ENCODE data around the gene FBN1. TPM values are rescaled to one million over a fixed set of nuclear protein-coding genes. Genes with fewer than 3 reads are reported as not detected.

Gene FBN1
- total and polyA plus RNA-seq, 2 of the 13 experiments (the other 11 are each of a cell fraction or from before 2014, with no cell fraction given) = 1.5 to 3.0 TPM

DNA sequence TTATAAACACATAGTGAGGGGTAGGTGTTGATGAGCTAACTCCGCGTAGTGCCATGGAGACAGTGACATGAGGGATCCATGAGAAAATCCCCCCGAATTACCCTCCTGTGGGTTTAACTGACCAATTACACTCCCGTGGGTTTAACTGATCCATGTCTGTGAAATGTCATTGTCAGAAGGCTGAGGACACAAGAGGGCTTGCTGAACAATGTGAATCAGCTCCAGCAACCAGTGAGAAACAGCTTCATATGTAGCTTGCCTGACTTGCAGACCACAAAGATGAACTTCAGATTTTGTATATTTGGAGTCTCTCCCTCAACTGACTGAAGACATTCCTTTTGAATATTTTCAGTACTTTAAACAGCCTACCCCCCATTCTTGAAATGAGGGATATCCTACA, 144.9 kb downstream of the FBN1 start:
- Histone ChIP-seq H4K20me1 (ENCODE audit: insufficient read depth, low read length) (no peaks in the 10 kb centered on the region), H3K4me3 (replicated peaks in 1 of 3; ENCODE audit: insufficient read depth in 1 of 3, low read depth in 2 of 3, low read length in 3 of 3) (no peak overlapping the region), H3K9me3 (ENCODE audit: low read length) (no peaks in the 10 kb centered on the region), H3K27ac (ENCODE audit: extremely low read length, insufficient read depth, low read length) (no peak overlapping the region), H3K4me1 (ENCODE audit: insufficient read depth, low read length) (no peaks in the 10 kb centered on the region), H2AFZ (ENCODE audit: low read length) (no peak overlapping the region), H3K9ac (ENCODE audit: insufficient read depth, low read depth, low read length) (no peak overlapping the region), H3K36me3 (replicated peaks in 1 of 2; ENCODE audit: control insufficient read depth in 1 of 2, insufficient read depth in 2 of 2, low read length in 2 of 2) (no peaks in the 10 kb centered on the region), H3K27me3 (ENCODE audit: control insufficient read depth in 1 of 2, insufficient read depth in 2 of 2, low read length in 2 of 2) (no peaks in the 10 kb centered on the region), H3K79me2 (ENCODE audit: insufficient read depth, low read length) (no peaks in the 10 kb centered on the region), H3K4me2 (ENCODE audit: low read depth, low read length) (no peak overlapping the region)
- in situ Hi-C loops (cut with HindIII; ENCODE audit: extremely low pct_ligation_motif_present, low pct_unique_long_range_greater_than_20kb) (no loop called here), intact Hi-C loops (cut with micrococcal nuclease; ENCODE audit: unreplicated experiment) (no loop called here)
- TF ChIP-seq HINFP (CRISPR knock-in tag; IDR thresholded peaks at IDR 0.05; ENCODE audit: low read depth) = no peak
- no peak for TF ChIP-seq JARID2 (CRISPR knock-in tag; IDR thresholded peaks at IDR 0.05; ENCODE audit: insufficient replicate concordance)
- no peak for TF ChIP-seq THYN1 (CRISPR knock-in tag; IDR thresholded peaks at IDR 0.05; ENCODE audit: borderline replicate concordance, low read depth)
- TF ChIP-seq SALL2 (CRISPR knock-in tag; IDR thresholded peaks at IDR 0.05) = no peak
- no peak for TF ChIP-seq ZBTB3 (CRISPR knock-in tag; IDR thresholded peaks at IDR 0.05; ENCODE audit: borderline replicate concordance, low read depth)
- no peak for TF ChIP-seq AGO2 (optimal IDR thresholded peaks at IDR 0.05; ENCODE audit: low read depth, low read length)
- TF ChIP-seq ATF4 (CRISPR knock-in tag; IDR thresholded peaks at IDR 0.05) = no peak
- no peak for TF ChIP-seq SMARCC2 (IDR thresholded peaks at IDR 0.05)
- TF ChIP-seq PLRG1 (conservative IDR thresholded peaks at IDR 0.05) = no peak
- no peak for TF ChIP-seq MXD1 (CRISPR knock-in tag; IDR thresholded peaks at IDR 0.05)
- no peak for TF ChIP-seq CSRNP1 (CRISPR knock-in tag; IDR thresholded peaks at IDR 0.05)
- TF ChIP-seq ZNF225 (CRISPR knock-in tag; IDR thresholded peaks at IDR 0.05) = no peak
- TF ChIP-seq SMYD3 (CRISPR knock-in tag; IDR thresholded peaks at IDR 0.05) = no peak
- POLR2A ChIA-PET = no interaction called here
- BruUV-seq (replicated peaks) = no TSS peak
- ATAC-seq = no peak
- CTCF ChIA-PET (ENCODE audit: low intra/inter-chr PET ratio, low total read pairs) = no interaction called here
- 58% methylated on average over 4 of the region's 4 CpGs for WGBS (ENCODE audit: low lambda C conversion rate)
- no peak for DNase-seq (ENCODE audit: low spot score)
- no peak for FAIRE-seq
